Fibroblast of mammary gland (primary cell): ENCODE measurements around the gene AGPS.
"Not testable (repeated sequence)": the region's sequence is repeated elsewhere in the genome, so short reads cannot be mapped to it uniquely, and the experiment has no call there.

Experiments
- DNase-seq: peaks from one replicate; pipeline ENCODE4 v3.0.0-alpha.2; 2010; ENCODE audit warnings: low read depth
- H3K4me3 ChIP-seq: 2 replicates; pipeline ENCODE4 v1.5.1; 2011; ENCODE audit warnings: low read depth, mild to moderate bottlenecking, low read length, moderate library complexity; ENCODE audit not compliant: control insufficient read depth
- TF ChIP-seq, protein P1 (sequence below): conservative IDR thresholded peaks from 2 replicates; pipeline ENCODE4 v1.5.1; 2011; ENCODE audit warnings: low read depth, low read length, inconsistent platforms; ENCODE audit not compliant: control insufficient read depth, insufficient read depth

Gene AGPS

DNA sequence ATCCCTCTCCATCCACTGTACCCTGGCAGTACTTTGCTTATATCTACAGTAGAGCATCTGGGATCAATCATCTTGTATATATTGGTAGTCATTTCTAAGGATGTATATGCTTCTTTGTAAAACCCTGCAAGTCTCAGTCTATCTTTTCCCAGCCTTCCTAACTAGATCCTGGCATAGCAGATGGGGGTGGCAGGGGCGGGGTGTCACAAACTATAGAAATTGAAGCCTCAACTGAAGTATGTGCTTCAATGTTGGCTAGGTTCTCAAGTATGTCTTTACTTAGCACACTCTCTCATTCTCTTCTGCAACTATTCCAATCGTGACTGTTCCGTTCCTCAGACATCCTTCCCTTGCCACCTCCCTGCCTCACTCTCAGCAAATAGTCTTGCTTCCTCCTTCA lies 30.1 kb upstream of the AGPS start:
- no peak for DNase-seq
- no peak overlapping the region for H3K4me3 ChIP-seq
- TF ChIP-seq, protein P1, sequence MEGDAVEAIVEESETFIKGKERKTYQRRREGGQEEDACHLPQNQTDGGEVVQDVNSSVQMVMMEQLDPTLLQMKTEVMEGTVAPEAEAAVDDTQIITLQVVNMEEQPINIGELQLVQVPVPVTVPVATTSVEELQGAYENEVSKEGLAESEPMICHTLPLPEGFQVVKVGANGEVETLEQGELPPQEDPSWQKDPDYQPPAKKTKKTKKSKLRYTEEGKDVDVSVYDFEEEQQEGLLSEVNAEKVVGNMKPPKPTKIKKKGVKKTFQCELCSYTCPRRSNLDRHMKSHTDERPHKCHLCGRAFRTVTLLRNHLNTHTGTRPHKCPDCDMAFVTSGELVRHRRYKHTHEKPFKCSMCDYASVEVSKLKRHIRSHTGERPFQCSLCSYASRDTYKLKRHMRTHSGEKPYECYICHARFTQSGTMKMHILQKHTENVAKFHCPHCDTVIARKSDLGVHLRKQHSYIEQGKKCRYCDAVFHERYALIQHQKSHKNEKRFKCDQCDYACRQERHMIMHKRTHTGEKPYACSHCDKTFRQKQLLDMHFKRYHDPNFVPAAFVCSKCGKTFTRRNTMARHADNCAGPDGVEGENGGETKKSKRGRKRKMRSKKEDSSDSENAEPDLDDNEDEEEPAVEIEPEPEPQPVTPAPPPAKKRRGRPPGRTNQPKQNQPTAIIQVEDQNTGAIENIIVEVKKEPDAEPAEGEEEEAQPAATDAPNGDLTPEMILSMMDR: no peak

DNA sequence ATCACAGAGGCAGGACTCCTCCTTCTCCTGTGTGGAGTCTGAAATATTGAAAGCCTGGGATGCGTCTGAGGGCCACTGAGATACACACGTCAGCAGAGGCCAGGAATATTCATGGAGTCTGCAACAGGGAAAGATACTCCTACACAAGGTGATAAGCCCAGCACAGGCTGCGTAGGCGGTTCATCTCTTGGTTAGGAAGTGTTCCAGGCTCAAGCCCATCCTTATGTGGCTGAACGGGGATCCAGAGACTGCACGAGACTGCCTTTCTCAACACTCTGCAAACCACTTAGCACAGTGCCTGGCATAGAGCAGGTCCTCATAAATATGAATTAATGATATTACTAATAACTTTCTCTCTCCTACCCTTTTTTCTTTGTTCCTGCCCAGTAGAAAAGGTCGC lies 29.2 kb upstream of the AGPS start:
- DNase-seq: no peak
- TF ChIP-seq, protein P1: no peak
- H3K4me3 ChIP-seq: no peak overlapping the region

DNA sequence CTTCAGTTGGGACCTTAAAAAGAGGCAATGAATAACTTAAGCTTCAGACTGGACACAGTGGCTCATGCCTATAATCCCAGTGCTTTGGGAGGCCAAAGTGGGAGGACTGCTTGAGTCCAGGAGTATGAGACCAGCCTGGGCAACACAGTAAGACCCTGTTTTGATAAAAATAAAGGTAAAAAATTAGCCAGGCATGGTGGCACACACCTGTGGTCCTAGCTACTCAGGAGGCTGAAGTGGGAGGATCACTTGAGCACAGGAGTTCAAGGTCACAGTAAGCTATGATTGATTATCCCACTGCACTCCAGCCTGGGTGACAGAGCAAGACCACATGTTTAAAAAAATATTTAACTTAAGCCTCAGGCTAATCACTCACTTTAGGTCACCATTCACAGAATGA lies 26.8 kb upstream of the AGPS start:
- H3K4me3 ChIP-seq, DNase-seq: not testable (repeated sequence)

DNA sequence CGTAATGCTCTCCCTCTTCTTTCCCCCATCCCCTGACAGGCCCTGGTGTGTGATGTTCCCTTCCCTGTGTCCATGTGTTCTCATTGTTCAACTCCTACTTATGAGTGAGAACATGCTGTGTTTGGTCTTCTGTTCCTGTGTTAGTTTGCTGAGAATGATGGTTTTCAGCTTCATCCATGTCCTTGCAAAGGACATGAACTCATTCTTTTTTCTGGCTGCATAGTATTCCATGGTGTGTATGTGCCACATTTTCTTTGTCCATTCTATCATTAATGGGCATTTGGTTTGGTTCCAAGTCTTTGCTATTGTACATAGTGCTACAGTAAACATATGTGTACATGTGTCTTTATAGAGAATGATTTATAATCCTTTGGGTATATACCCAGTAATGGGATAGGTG lies 24.6 kb upstream of the AGPS start:
- H3K4me3 ChIP-seq, DNase-seq: not testable (repeated sequence)

DNA sequence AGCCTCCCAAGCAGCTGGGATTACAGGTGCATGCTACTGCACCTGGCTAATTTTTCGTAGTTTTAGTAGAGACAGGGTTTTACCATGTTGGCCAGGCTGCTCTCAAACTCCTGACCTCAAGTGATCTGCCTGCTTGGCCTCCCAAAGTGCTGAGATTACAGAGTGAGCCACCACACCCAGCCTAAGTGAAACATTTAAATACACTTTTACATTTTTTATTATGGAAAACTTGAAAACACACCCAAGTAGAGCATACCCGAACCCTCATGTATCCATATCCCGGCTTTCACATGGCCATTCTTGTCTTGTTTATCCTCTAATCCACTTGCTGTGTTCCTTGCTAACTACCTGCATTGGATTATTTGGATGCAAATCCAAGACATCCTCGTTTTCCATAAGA lies 13.2 kb upstream of the AGPS start:
- DNase-seq: no peak
- TF ChIP-seq, protein P1: no peak
- H3K4me3 ChIP-seq: no peak overlapping the region

DNA sequence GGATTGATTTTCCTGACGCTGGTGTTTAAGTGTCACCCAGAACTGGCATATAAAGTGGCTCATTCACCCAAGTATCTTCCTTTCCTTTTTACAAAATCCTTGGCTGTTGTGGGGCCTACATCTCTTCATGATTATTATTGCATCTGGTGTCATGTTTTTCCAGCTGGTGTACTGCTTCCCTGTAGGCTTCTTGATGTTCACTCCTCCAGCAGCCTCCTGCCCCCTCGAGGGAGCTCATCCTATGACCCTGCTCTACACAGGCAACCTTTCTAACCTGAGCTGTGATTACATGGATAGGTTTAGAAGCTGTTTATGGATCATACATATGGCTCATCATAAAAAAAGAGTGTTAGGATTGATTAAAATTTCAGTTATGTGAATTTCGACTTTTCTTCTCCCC lies 12.4 kb upstream of the AGPS start:
- DNase-seq: no peak
- H3K4me3 ChIP-seq: no peak overlapping the region
- TF ChIP-seq, protein P1: no peak

DNA sequence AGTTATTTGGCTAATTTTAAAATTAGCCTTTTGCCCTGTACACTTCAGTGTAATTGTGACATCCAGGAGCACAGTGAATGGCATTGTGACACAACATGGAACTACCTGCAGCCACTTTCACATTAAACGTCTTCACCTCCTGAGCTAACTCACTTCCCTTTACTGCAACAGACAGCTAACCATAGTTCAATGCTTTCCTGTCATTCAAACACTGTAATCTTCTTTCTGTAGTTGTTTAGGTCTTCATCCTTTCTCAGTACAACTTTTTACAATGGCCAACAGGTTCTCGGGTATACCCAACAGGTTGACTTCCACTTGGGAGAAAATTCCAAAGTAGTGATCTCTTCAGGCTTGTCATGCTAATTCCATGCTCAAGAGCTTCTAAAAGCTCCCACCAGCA lies 8.6 kb upstream of the AGPS start:
- TF ChIP-seq, protein P1: no peak
- DNase-seq: no peak
- H3K4me3 ChIP-seq: no peak overlapping the region

DNA sequence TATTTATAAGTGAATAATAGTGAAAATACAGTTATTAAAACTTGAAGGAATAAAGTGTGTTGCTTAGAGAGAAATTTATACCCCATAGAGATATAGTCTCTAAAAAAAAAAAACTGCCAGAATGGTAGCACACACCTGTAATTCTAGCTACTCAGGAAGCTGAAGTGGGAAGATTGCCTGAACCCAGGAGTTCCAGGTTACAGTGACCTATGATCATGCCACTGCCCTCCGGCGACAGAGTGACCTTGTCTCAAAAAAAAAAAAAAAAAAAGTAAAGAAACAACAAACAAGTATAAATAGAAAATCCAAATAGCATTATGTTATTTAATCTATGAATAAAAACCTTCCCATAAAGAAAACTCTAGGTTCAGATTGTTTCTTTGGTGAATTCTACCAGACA lies 7.4 kb upstream of the AGPS start:
- TF ChIP-seq, protein P1: no peak
- no peak overlapping the region for H3K4me3 ChIP-seq
- no peak for DNase-seq
